BLaER1 (cell line): ENCODE measurements around the gene PGLYRP4.

Source experiments
- H3K27ac ChIP-seq: shearing (Covaris generic); formaldehyde crosslinking; 2 replicates; pipeline ENCODE4 v1.8.1; 2022
- H3K27me3 ChIP-seq: shearing (Covaris generic); formaldehyde crosslinking; 2 replicates; pipeline ENCODE4 v1.8.1; 2022
- H3K36me3 ChIP-seq: shearing (Covaris generic); formaldehyde crosslinking; 2 replicates; pipeline ENCODE4 v1.8.1; 2022
- H3K4me1 ChIP-seq: shearing (Covaris generic); formaldehyde crosslinking; 2 replicates; pipeline ENCODE4 v1.8.1; 2022
- H3K4me2 ChIP-seq: shearing (Covaris generic); formaldehyde crosslinking; 2 replicates; pipeline ENCODE4 v1.8.1; 2022
- H3K4me3 ChIP-seq: shearing (Covaris generic); formaldehyde crosslinking; 2 replicates; pipeline ENCODE4 v1.8.1; 2022
- H3K9ac ChIP-seq: shearing (Covaris generic); formaldehyde crosslinking; 2 replicates; pipeline ENCODE4 v1.8.1; 2022
- H3K9me3 ChIP-seq: shearing (Covaris generic); formaldehyde crosslinking; 2 replicates; pipeline ENCODE4 v1.8.1; 2022
- H4K20me1 ChIP-seq: shearing (Covaris generic); formaldehyde crosslinking; 2 replicates; pipeline ENCODE4 v1.8.1; 2022
- Cebpa-rat ChIP-seq: shearing (Covaris generic); IDR thresholded peaks from 2 replicates; pipeline ENCODE4 v1.8.1; 2022

Gene PGLYRP4

DNA sequence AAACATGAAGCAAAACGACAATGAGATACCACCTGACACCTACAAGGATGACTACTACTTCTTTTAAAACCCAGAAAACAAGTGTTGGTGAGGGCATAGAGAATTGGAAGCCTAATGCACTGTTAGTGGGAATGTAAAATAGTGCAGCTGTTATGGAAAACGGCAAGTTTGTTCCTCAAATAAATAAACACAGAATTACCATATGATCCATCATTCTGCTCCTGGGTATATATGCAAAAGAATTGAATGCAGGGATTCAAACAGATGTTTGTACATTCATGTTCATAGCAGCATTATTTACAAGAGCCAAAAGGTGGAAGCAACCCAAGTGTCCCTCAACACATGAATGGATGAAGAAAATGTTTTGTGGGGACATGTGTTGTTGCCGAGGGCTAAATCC lies 43.6 kb upstream of the PGLYRP4 start:
- TF ChIP-seq Cebpa-rat, result no peak
- Histone ChIP-seq H3K4me1 (peaks cover 42% of the 10 kb centered on the region), H3K9ac (no peak overlapping the region), H3K9me3 (no peaks in the 10 kb centered on the region), H3K4me2 (no peak overlapping the region), H3K27me3 (no peaks in the 10 kb centered on the region), H4K20me1 (no peaks in the 10 kb centered on the region), H3K27ac (no peak overlapping the region), H3K4me3 (no peak overlapping the region), H3K36me3 (no peaks in the 10 kb centered on the region)

DNA sequence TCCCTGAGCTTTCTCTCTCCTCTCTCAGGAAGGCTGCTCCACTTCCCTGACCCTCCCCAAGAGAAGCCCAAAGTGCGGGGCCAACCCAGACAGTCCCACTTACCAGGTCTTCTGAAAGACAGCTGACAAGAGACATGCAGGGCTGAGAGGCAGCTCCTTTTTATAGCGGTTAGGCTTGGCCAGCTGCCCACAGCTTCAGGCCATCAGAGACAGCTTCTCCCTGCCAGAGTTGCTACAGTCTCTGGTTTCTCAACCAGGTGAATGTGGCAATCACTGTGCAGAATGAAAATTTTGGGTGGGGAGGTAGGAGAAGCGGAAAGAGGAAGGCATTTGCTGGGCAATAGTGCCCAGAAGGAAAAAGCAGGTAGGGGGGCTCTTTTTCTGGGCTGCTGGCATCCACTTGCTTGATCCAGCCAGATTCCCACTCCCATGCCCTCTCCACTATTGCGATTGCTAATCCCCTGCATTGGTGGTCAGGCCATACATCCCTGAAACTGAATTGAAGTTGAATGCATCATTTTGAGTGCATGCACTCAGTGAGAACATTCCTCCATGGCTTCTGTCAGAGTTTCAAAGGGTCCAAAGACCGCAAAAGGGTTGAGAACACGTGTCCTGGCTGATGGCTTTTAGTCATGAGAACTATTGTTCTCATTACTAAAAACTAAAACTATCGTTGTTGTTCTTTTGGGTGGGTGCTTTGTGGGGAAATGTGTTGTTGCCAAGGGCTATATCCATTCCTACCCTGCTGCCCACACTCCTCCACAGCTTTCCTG lies 42.5 kb upstream of the PGLYRP4 start, which contains the start of gene S100A8:
Gene S100A8, minus strand, starts transcription at position 136 of the 773 bp plus-strand sequence. CDS start 538 bp downstream, outside the sequence.
- Histone ChIP-seq H3K9ac (no peak within 1 kb of the TSS), H3K4me3 (no peak within 1 kb of the TSS), H3K36me3 (no peaks in the 10 kb centered on the region), H4K20me1 (no peaks in the 10 kb centered on the region), H3K4me1 (peaks cover 38% of the 10 kb centered on the region), H3K27me3 (no peaks in the 10 kb centered on the region), H3K4me2 (no peak within 1 kb of the TSS), H3K27ac (no peak within 1 kb of the TSS), H3K9me3 (no peaks in the 10 kb centered on the region)
- TF ChIP-seq Cebpa-rat, result no peak

DNA sequence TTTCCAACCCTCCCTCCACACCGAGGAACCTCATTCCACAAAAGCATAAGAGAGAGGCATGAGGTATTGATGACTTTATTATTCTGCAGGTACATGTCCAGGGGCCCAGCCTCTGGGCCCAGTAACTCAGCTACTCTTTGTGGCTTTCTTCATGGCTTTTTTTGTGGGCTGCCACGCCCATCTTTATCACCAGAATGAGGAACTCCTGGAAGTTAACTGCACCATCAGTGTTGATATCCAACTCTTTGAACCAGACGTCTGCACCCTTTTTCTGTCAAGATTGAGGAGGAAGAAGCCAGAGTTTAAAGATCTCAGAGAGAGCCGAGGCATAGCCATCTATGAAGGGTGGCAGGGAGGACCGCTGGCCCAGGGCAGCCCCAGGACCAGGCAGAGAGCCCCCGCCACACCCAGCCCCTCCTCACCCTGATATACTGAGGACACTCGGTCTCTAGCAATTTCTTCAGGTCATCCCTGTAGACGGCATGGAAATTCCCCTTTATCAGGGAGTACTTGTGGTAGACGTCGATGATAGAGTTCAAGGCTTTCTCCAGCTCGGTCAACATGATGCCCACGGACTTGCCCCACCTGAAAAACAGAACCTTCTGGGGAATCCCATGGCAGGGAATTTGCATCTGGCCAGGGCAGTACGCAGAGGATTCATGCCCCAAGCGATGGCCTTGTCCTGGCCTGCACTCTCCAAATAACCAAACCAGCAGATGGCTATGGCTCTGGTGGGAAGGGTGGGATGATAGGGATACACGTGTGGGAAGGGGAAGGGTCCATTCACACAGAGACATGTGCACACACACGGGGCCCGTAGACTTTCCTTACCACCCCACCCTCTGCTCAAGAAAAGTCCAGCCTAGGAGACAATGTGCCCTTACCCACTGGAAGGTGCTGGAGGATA lies 41.6 kb upstream of the PGLYRP4 start:
- Histone ChIP-seq H3K9ac (no peak overlapping the region), H3K4me2 (no peak overlapping the region)

DNA sequence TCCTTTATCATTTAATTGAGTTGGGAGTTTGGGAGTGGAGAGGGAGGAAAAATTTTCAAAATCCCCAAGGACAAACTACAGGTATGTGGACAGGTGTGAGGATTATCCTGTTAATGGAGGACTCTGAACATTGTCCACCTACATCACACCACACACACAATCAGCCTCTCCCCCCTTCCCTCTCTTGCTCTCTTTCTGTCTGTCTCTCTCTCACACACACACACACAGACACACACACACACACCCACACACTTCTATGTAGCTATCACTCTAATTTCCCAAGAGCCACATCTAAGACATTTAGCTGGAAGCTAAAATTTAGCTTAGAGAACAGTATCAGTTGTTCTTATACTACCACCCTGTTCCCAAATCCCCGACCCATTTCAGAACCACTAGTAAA lies 40.8 kb upstream of the PGLYRP4 start:
- Histone ChIP-seq H3K27ac (no peak overlapping the region), H3K4me1 (peaks cover 25% of the 10 kb centered on the region), H3K36me3 (no peaks in the 10 kb centered on the region), H3K4me2 (no peak overlapping the region), H3K9me3 (no peaks in the 10 kb centered on the region), H3K9ac (no peak overlapping the region), H3K27me3 (no peaks in the 10 kb centered on the region), H4K20me1 (no peaks in the 10 kb centered on the region), H3K4me3 (no peak overlapping the region)
- TF ChIP-seq Cebpa-rat, result no peak

More for the DNA sequence above, 41.6 kb upstream of the PGLYRP4 start:
- Histone ChIP-seq H4K20me1 (no peaks in the 10 kb centered on the region), H3K4me3 (no peak overlapping the region), H3K36me3 (no peaks in the 10 kb centered on the region), H3K4me1 (peaks cover 34% of the 10 kb centered on the region), H3K27me3 (no peaks in the 10 kb centered on the region), H3K27ac (no peak overlapping the region), H3K9me3 (no peaks in the 10 kb centered on the region)
- no peak for TF ChIP-seq Cebpa-rat

DNA sequence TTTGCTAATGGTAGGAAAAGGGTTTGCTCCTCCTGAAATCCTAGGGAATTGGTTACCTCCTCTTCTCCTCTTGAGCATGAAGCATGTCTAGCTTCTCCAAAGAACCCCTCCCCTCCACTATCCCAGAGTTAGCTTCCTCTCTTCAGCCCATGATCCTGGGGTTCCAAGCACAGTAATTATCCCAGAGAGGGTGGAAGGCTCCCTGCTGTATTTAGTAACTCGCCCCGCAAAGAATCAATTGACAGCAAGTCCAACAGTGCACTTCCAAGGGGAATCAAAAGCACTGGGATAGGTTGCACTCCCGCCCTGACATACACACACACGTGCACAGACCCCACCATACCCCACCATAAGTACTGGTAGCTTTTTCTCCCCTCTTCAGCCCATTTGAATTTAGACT lies 39.1 kb upstream of the PGLYRP4 start:
- no peak for TF ChIP-seq Cebpa-rat
- Histone ChIP-seq H3K27ac (no peak overlapping the region), H3K9ac (no peak overlapping the region), H3K4me3 (no peak overlapping the region), H4K20me1 (no peaks in the 10 kb centered on the region), H3K36me3 (no peaks in the 10 kb centered on the region), H3K4me1 (peaks cover 19% of the 10 kb centered on the region), H3K4me2 (no peak overlapping the region), H3K27me3 (no peaks in the 10 kb centered on the region), H3K9me3 (0 out of 2 replicates have a peak, but pooled peaks cover 4% of the 10 kb centered on the region)

DNA sequence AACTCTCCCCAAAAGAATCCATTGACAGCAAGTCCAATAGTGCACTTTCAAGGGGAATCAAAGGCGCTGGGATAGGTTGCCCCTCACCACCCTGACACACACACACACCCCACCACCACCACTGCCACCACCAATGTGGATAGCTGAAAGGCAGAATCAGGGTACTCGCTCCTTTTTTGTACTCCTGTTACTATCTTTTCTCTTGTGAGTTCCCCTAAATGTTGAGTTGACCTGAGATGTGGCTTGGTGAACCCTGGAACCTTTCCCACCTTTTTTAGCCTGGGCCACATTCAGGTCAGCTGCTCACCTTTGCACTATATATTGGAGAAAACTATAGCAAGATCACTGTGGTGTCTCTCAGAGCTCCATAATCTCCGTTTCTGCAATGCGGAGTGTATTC lies 38.4 kb upstream of the PGLYRP4 start:
- no peaks in the 10 kb centered on the region for H4K20me1 ChIP-seq
- no peak overlapping the region for H3K4me3 ChIP-seq
- no peak overlapping the region for H3K9ac ChIP-seq
- no peaks in the 10 kb centered on the region for H3K36me3 ChIP-seq
- no peak for TF ChIP-seq Cebpa-rat
- 0 out of 2 replicates have a peak, but pooled peaks cover 12% of the 10 kb centered on the region for H3K9me3 ChIP-seq
- H3K27ac ChIP-seq, result no peak overlapping the region
- H3K27me3 ChIP-seq, result no peaks in the 10 kb centered on the region
- H3K4me2 ChIP-seq, result peak overlapping the region; percentile 61; the same call in 1 of the 2 replicates
- H3K4me1 ChIP-seq, result peaks cover 19% of the 10 kb centered on the region

DNA sequence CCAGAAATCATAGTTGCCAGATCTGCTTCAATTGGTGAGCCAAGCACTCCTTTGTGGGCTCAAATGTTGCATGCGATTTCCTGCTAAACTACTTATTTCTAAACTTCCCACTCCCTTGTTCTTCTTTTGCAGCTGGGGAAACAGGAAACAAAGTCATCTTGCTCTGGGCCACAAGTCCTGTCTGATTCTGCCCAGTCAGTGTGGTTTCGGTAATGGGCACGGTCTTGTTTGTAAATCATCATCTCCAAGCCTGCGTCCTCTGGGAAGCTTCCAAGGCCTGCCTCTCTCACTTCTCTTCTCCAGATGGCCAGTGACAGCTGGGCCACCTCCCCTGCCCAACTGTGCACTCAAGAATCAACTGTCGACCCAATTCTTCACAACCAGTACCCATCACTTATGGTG lies 37.9 kb upstream of the PGLYRP4 start:
- H3K36me3 ChIP-seq, result no peaks in the 10 kb centered on the region
- H3K9me3 ChIP-seq, result peaks cover 17% of the 10 kb centered on the region
- H3K4me1 ChIP-seq, result peaks cover 19% of the 10 kb centered on the region
- no peaks in the 10 kb centered on the region for H3K27me3 ChIP-seq
- H3K4me2 ChIP-seq, result peak overlapping the region; percentile 61
- H3K9ac ChIP-seq, result no peak overlapping the region
- no peak overlapping the region for H3K4me3 ChIP-seq
- no peak for TF ChIP-seq Cebpa-rat
- no peak overlapping the region for H3K27ac ChIP-seq
- H4K20me1 ChIP-seq, result no peaks in the 10 kb centered on the region

DNA sequence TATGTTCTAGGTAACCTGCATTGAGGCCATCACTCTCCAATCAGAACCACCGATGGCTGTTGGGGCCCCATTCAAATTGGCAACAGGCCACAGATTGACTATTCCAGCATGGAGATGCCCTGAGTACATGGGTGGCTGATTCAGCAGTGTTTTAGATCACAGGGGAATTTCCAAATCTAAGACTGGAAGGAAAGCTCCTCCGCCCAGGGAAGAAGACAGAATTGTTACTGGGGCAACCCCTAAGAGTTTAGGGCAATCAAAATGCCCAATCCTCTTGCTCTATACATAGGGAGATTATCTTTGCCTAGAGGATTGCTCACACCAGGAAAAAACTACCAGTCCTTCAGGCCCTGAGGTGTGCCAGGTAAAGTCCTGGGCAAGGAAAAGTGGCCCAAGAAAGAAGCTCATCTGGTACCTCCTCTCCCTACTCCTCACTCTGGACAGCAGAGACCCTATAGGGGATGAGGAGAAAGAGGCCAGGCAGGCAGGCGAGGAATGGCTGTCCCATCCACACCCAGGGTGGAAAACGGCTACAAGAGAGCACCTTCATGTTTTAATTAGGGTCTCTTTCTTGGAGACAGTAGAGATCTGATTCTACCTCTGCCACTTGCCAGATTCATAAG lies 36.4 kb upstream of the PGLYRP4 start:
- Histone ChIP-seq H3K4me3 (no peak overlapping the region), H3K36me3 (no peaks in the 10 kb centered on the region), H3K27ac (no peak overlapping the region), H3K27me3 (no peaks in the 10 kb centered on the region), H3K9me3 (peaks cover 28% of the 10 kb centered on the region), H4K20me1 (no peaks in the 10 kb centered on the region), H3K4me1 (peaks cover 15% of the 10 kb centered on the region), H3K4me2 (no peak overlapping the region), H3K9ac (no peak overlapping the region)
- TF ChIP-seq Cebpa-rat, result no peak

DNA sequence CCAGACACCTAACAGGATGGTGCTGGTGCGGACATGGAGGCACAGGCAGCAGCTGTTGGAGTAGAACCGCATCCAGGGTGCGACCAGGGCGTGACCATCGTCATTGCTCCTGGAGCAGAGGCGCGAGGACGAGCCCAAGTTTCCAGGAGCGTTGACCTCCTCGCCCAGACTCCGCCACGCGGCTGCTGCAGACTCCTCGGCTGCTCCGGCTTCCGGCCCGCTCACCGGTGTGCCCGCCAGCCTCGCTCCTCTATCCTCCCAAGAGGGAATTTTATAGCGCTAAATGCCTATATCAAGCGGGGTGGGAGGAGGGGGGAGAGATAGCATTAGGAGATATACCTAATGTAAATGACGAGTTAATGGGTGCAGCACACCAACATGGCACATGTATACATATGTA lies 32.1 kb upstream of the PGLYRP4 start:
- Histone ChIP-seq H3K4me3 (no peak overlapping the region), H3K9me3 (peaks cover 28% of the 10 kb centered on the region), H4K20me1 (no peaks in the 10 kb centered on the region), H3K36me3 (no peaks in the 10 kb centered on the region), H3K27me3 (no peaks in the 10 kb centered on the region), H3K4me1 (peaks cover under 1% of the 10 kb centered on the region; the same call in 1 of the 2 replicates), H3K9ac (no peak overlapping the region), H3K4me2 (no peak overlapping the region), H3K27ac (no peak overlapping the region)
- no peak for TF ChIP-seq Cebpa-rat

DNA sequence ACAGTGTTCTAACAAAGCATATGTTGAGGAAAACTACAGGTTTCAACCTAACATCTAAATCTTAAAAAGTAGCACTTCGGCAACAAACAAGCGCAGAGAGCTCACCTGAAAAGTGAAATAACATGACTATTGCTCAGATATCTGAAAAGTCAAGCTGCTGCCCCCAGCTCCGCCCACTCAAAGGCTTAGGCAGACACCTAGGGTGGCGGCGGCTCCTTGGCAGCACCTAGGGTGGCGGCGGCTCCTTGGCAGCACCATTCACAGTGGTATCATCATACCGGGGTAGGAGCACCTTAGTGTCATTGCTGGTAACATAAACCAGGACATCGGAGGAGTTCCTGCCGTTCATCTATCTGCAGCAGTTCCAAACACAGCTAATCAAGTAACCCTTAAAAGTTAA lies 30.9 kb upstream of the PGLYRP4 start:
- peaks cover 28% of the 10 kb centered on the region for H3K9me3 ChIP-seq
- no peaks in the 10 kb centered on the region for H4K20me1 ChIP-seq
- H3K27me3 ChIP-seq, result no peaks in the 10 kb centered on the region
- no peaks in the 10 kb centered on the region for H3K4me1 ChIP-seq
- H3K4me2 ChIP-seq, result no peak overlapping the region
- no peak overlapping the region for H3K9ac ChIP-seq
- H3K4me3 ChIP-seq, result no peak overlapping the region
- H3K27ac ChIP-seq, result no peak overlapping the region
- no peaks in the 10 kb centered on the region for H3K36me3 ChIP-seq
- no peak for TF ChIP-seq Cebpa-rat
